Stimulated activated CD4-positive, alpha-beta T cell treated with anti-CD3 and anti-CD28 coated beads, Interleukin-1b, Interleukin-23, amount 100 ng/mL, for 1 hour (primary cell): ENCODE measurements around the gene HSD17B7.
"Not testable (repeated sequence)": the region's sequence is repeated elsewhere in the genome, so short reads cannot be mapped to it uniquely, and the experiment has no call there.

Source experiments
- DNase-seq, 2 donors: peaks; one replicate each; pipeline ENCODE4 v3.0.0-alpha.2; 2020; ENCODE audit warnings: low read depth in 2 of 2

HSD17B7 gene

DNA sequence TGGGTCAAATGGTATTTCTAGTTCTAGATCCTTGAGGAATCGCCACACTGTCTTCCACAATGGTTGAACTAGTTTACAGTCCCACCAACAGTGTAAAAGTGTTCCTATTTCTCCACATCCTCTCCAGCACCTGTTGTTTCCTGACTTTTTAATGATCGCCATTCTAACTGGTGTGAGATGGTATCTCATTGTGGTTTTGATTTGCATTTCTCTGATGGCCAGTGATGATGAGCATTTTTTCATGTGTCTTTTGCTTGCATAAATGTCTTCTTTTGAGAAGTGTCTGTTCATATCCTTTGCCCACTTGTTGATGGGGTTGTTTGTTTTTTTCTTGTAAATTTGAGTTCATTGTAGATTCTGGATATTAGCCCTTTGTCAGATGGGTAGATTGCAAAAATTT lies 17.0 kb downstream of the HSD17B7 start:
- not testable (repeated sequence) for DNase-seq

DNA sequence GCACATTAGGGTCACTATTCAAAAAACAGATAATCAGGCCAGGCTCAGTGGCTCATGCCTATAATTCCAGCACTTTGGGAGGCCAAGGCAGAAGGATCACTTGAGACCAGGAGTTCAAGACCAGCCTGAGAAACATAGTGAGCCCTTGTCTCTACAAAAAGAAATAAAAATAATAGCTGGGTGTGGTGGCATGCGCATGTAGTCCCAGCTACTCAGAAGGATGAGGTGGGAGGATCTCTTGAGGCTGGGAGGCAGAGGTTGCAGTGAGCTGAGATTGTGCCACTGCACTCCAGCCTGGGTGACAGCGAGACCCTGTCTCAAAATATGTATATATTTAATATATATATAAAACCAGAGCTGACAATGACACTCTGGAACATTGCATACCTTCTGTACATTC lies 21.9 kb downstream of the HSD17B7 start:
- DNase-seq: not testable (repeated sequence)

DNA sequence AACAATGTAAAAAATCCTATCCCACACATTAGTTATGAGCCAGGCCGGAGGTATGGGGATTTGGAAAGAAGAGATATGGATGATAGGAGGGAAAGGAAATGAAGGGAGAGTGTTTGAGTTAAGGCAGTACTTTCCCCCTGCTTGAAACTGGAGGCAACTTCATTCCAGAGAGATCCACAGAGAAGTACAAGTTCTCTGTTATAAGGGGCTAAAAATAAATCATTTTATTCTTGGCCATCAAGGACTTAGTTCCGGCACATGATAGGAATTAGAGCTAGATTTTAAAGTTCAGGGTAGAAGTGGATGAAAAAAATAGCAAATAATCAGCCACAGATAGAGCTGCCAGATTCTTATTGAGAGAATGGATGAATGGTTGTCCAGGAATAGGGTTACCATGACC lies 27.6 kb downstream of the HSD17B7 start:
- DNase-seq: not testable (repeated sequence)

DNA sequence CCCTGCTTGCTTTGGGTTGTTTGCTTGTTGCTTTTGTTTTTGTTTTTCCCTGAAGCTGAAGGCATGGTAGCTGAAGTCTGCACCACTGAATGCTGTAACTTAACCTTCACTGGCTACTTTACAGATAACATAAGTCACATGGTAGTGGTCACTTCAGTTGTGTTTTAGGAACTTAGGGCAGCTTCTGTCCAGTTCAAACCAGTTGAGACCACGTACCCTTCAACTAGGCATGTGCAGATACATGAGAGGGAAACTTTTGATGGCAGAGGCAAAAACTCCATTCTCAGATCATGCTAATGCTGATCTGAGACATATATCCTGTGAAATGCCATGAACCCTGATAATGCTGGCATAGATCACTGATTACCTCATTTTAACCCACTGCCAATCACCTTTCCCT lies 28.2 kb downstream of the HSD17B7 start:
- not testable (repeated sequence) for DNase-seq

DNA sequence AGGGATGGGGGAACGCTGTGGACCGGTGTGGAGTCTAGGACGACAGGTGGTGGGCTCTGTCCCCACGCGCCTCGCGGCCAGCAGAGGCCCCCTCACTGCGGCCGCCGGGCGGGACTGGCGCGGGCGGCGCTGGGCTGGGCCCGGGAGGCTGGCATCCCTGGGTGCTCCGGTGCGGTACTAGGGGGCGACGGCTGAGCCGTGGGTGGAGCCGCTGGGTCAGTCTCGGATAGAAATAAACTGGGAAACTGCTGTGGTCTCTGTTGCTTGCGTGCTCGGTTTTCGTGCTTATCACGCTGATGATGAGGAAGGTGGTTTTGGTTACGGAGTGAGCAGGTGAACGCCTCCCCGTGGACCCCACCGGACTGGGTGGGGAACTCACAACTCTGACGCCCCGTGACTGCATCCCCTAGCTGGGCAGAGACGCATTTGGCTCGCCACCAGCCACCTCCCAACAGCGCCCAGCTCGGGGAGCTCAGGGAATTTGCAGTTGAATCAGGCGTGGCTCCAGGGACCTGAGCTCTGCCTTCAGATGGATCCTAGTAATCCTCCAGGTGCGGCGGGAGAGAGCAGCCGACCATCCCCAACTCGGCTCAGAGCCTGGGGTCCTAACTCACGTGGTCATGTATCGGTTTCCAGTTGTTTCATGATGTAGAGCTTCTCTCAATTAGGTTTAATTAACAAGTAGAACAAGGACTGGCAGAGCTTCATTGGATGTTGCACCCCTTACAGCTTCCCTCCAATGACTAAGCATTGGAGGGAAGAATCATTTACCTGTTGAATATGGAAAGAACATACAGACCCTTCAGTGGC lies 32.1 kb downstream of the HSD17B7 start:
- DNase-seq: no peak

DNA sequence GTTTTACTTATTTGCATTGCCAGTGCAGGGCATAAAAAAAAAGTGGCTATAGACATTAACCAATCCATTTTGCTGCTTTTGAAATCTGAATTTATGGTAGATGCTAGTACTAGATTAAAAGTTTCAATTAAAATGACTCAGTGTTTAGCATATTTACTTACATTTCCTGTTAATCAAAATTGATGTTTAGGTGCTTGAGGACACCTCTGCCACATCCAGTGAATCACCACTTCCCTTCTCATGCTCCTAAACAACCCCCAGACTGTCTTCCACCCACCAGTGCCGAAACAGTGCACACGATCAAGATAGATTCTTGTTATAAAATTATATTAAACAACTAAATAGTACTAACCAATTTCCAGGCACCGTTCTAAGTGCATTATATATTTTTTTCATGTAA lies 32.7 kb downstream of the HSD17B7 start:
- no peak for DNase-seq

DNA sequence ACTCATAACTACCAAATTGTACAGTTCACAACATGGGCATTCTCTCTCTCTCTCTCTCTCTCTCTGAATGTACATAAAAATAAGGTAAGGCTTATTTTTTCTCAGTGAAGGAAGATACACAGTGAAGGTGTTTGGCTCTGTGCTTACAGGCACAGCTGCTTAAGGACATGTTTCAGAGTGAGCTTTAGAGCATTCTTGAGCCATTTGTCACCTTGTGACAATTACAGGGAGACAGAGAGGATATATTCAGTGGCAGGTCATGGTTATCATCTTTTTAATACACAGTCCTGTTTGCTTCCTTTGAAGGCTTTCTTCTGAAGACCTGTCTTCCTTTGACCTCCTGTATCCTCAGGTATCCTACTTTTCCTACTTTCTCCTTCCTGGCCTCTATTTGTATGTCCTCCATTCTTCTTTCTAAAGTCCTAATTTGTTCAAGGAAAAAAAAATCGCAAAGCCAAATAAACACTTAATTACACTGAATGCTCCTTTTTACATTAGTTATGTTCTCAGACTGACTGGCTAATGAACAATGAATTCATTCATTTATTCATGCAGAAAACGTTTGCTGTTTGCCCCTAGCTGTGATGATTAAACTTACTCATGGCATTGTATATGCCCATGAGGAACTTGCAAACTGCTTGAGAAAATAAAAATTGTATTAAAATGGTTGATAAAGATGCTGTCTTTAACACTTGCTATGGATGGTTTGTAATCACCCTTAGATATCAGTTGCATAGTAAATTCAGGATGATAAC lies 33.4 kb downstream of the HSD17B7 start:
- DNase-seq: no peak

DNA sequence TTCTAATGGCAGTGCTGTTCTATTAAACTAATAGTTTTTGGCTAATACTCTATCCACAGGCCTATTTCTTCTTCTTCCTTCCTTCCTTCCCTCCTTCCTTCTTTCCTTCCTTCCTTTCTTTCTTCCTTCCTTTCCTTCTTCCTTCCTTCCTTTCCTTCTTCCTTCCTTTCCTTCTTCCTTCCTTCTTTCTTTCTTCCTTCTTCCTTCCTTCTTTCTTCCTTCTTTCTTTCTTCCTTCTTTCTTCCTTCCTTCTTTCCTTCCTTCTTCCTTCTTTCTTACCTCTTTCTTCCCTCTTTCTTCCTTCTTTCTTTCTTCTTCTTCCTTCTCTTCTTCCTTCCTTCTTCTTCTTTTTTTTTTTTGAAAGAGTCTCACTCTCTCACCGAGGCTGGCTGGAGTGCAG lies 38.8 kb downstream of the HSD17B7 start:
- no peak for DNase-seq

DNA sequence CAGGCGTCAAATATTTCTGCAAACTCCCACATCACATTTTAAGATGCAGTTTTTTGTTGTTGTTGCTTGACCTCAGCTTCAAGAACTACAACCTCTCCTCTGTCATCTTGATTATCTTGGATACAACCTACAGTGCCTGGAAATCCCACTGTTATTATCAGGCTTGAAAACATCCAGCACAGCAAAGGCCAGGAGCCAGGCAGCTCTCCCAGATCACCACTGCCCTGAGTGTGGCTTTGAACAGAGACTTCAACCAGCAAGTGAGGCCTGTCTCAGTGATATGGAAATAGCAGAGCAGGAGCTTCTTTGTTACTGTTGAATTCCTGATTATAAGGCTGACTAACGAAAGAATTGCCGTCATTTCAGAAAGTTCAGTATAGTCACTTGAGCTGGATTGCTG lies 42.0 kb downstream of the HSD17B7 start:
- DNase-seq: no peak

DNA sequence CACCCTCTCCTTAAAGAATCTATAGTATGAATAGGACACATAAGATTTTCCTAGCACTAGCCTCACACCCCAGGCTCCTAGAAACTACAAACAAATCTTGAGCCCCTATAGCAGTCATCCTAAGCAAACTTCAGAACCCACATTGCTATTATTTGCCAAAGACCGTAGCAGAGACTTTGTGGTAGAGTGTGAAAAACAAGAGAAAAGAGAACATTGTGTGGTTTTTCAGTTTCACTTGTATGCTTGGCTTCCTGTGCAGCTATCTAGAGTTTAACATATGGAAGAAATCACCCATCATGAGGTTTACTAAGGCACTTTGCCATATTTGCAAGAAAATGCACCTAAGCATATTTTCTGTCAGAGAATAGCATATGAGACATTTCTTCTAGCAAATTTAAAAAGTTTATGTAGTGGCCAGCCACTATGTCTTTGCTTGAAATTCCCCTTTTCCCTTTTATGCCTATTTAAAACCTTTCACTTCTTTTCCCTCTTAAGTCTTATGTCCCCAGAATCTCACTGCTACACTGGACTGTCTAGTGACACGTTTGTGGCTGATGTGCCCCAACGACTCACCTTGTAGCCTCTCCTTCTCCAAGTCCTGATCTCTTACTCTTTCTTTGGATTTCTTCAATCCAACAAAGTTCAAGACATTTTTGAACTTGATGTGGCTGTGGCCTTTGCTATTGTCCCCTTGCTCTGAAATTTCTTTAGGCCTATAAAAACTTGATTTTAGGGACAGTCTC lies 44.8 kb downstream of the HSD17B7 start:
- no peak for DNase-seq

DNA sequence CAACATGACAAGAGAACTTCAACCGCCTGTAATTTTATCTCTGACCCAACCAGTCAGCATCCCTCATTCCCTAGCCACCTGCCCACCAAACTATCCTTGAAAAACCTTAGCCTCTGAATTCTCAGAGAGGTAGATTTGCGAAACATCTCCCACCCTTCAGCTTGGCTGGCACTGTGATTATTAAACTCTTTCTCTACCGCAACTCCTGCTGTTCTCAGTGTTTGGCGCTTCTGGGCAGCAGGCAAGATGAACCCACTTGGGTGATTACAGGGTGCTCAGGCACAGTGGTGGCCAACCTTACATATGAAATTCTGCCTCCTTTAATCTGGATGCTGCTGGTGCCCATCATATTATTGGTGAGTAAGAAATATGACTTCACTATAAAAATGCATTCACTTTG lies 48.4 kb downstream of the HSD17B7 start:
- no peak for DNase-seq

DNA sequence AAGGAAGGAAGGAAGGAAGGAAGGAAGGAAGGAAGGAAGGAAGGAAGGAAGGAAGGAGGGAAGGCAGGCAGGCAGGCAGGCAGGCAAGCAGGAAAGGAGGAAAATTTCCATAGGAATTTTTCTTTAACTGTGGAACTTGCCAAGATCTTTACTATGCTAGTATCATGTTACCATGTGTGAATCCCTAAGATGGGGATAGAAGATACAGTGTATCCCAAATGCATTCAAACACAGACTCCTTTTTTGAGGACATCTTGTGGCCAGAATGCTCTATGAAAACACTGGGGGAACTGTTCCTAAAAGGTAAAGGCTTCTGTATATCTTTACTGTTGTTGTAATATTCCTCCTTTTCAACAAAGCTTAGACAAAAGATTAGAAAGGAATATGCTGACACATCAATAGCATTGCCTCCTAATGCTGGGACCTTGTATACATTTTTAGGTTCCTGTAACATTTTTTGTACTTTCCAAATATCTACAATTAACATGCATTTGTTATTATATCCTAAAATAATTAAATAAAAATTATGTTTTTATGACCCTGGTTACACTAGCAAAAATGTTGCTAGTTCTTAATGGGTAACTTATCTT lies 49.8 kb downstream of the HSD17B7 start:
- no peak for DNase-seq

DNA sequence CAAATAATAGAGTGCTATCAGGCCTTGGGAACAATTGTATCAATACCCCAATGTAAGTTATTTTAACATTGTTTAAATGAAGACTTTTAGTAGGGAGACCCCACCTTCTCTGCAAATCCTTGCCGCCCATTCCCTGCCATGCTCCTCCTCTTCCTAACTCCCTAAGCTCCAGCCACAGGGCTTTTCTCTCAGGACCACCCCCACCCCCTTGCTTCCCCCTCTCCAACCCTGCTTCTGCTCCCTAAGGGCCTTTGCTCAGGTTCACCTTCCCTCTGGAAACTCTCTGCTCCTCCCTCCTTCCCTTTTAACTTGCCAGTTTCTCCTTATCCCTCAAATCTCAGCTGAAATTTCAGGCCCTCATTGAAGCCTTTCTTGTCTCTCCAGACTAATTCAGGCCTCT lies 53.7 kb downstream of the HSD17B7 start:
- DNase-seq: no peak

DNA sequence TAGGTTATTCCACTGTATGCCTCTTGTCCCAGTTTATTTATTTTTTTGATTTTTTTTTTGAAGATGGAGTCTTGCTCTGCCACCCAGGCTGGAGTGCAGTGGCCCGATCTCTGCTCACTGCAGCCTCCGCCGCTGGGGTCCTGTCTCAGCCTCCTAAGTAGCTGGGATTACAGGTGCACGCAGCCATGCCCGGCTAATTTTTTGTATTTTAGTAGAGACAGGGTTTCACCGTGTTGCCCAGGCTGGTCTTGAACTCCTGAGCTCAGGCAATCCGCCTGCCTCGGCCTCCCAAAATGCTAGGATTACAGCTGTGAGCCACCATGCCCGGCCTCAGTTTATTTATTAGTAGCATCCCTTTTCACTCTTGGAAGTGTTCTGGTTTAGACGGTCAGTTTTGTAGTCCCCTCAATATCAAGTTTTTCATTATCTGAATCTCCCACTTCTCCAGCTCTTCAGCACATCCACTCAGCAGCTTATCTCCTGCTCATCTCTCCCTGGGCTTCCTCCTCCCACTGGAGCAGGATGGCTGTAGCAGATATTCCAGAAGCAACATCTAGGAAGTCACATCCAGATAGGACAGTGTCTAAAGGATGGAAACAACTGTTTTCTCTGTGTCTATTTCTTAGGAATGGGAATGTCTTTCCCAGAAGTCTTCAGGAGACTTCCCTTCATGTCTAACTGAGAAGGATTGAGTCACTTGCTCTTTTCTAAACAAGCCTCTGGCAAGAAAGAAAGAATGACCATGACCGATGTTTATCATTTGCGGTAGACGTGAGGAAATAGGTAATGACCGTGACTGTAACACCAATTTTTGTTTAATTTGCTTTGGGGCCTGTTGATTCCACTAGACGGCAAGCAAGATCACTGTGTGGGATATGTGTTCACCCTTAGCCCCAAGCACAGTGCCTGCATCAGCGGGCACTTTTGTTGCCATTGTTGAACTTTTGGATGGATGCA lies 56.0 kb downstream of the HSD17B7 start:
- no peak for DNase-seq

DNA sequence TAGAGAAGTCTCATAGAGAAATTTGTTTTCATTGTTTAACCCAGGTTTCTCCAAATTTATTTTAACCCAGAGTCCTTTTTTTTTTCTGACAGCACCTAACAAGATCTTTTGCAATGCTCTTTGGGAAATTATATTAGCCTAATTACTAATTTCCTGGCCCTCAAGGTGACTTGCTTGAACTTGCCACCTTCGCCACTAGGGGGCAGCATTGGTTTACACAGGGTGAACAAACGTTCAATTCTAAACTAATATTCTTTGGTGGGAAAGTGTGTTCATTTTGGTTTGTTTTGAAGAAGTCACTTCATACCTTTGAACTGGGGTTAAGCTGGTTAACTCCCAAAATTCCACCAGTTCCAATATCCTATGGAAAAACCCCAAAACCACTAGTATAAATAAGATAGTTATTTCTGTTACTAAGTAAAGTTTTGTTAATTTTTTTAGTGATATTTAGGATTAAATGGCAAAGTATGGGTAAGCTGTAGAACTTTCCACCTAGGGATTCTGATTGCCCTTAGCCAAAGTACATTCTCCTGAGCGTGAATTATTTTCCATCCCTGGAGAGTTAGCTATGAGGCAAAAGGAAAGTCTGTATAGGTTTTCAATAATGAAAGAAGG lies 57.4 kb downstream of the HSD17B7 start:
- DNase-seq: peak; percentile 53 to 67

DNA sequence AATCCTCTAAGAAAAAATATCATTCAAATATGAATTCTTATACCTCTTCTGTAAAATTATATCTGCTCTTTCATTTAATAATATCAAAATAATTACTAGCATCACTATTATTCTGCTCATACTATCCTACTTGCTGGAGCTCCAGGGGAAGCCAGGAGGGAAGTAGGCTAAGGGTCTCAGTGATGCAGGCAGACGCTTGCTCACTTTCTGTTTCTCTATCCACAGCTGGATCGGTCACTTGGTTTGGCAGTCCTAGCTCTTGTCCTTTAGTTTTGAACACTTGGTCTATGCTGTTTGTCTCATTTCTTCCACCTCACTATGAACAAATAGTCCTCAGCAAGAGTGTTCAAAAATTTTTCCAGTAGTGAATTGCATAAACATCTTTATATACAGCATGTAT lies 59.2 kb downstream of the HSD17B7 start:
- no peak for DNase-seq

DNA sequence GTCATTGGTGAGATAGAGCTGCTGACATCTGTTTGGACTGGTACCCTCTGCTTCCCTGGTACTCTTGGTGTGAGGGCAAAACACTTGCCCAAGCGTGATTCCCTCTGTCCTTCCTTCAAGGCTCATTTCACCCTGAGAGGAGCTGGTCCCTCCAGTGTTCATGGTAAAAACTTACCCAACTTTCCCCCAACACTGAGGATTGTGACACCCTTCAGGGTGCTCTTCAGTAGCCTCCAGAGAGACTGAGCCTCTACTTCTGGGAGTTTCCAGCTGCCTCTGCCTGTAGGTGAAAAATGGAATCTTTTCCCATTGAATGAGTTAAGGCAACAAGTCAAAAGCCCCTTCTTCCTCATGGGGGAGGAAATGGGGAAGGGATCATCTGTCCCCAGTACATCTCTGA lies 60.8 kb downstream of the HSD17B7 start:
- DNase-seq: no peak

DNA sequence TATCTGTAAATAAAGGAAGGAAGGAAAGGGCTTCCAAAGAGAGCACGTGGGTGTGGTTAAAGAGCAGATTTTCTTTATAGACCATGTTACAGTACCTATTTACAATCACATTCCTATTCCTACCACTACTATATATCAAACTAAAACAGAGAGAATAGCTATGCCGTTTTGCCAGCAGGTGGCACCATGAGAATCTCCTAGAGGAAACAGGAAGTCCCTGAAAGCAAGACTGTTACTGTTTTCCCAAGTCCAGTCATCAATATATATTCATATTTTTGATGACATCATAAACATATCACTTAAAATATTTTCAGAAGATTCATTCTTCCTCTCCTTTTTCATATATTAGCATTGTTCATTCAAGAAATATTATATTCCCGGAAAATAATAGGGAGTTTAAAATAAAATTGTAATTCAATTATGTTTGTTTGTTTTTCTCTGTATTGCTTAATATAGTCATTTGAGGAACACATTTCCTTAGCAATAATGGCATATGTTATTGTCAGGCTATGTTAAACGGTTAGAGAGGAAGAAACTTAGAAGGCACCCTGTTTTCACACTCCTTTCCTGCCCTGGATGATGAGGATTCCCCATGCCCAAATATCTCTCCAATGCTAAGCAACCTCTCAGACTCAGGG lies 63.9 kb downstream of the HSD17B7 start:
- DNase-seq: peak in 1 of 2 donors; percentile 12

DNA sequence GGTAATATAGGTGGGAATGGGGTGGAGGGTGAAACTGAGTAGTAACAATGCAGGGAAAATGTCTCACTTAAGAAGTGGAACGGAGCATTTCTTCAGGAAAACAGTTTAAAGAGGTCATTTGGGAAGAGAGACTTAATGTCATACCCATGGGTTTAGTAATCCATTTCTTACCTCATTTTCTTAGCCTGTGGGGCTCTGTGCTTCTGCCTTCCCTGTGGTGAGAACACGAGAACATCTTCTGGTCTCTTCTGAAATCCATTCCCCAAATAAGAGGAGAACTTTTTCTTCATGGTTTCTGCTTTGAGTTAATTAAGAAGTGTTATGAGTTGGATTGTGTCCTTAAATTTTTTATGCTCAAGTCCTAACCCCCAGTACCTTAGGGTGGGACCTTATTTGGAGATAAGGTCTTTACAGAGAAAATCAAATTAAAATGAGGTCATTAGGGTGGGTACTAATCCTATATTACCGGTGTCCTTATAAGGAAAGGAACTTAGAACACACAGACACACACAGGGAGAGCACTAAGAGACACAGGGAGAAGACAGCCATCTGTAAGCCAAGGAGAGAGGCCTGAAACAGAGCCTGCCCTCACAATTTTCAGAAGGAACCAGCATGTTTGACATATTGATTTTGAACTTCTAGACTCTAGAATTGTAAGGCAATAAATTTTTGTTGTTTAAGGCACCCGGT lies 65.1 kb downstream of the HSD17B7 start:
- DNase-seq: no peak
